PC-3 (cell line): ENCODE data around the gene UBR3. TPM values are rescaled to one million over a fixed set of nuclear protein-coding genes. Genes with fewer than 3 reads are reported as not detected.

Source experiments
- ATAC-seq: fragments of 200-7000 bp; cut with Tn5 transposase; 2 replicates; pipeline ENCODE4 v1.9.1; 2020; ENCODE audit warnings: mild to moderate bottlenecking, moderate library complexity
- BruUV-seq: library from RNA; stranded (reverse); fragments of 400-500 nt; replicated peaks from 2 replicates; lab custom pipeline; 2021; lab: Mats Ljungman, UMichigan
- CTCF ChIA-PET: fragments of 300-600 bp; sonication (Branson Sonifier 250); formaldehyde crosslinking; loops from one replicate; lab custom pipeline; 2022; ENCODE audit warnings: antibody characterized with exemption; lab: Charles Lee
- POLR2A ChIA-PET: fragments of 300-600 bp; sonication (Branson Sonifier 250); formaldehyde crosslinking; loops from one replicate; lab custom pipeline; 2022; ENCODE audit warnings: antibody characterized with exemption; ENCODE audit not compliant: unreplicated experiment; lab: Charles Lee
- DNase-seq: peaks from one replicate; pipeline ENCODE4 v3.0.0-alpha.2; 2015
- H2AFZ ChIP-seq: fragments of 300-600 bp; sonication (generic); 2 replicates; pipeline ENCODE4 v1.6.0; 2016; ENCODE audit warnings: antibody characterized with exemption, low read length
- H3F3A ChIP-seq: fragments of 300-600 bp; sonication (generic); one replicate; pipeline ENCODE4 v1.6.0; 2017; ENCODE audit warnings: antibody characterized with exemption, low read length, control low read depth, mild to moderate bottlenecking; ENCODE audit not compliant: unreplicated experiment
- H3K27ac ChIP-seq: fragments of 300-600 bp; sonication (generic); 2 replicates; pipeline ENCODE4 v1.5.1; 2016; ENCODE audit warnings: mild to moderate bottlenecking, low read length
- H3K27me3 ChIP-seq: fragments of 300-600 bp; sonication (generic); 2 replicates; pipeline ENCODE4 v1.6.1; 2016; ENCODE audit warnings: low read length, mixed read lengths
- H3K36me3 ChIP-seq: fragments of 300-600 bp; sonication (generic); 2 replicates; pipeline ENCODE4 v1.6.1; 2016; ENCODE audit warnings: low read depth, mixed run types, low read length, mixed read lengths
- H3K4me1 ChIP-seq: fragments of 300-600 bp; sonication (generic); 2 replicates; pipeline ENCODE4 v1.5.1; 2016; ENCODE audit warnings: low read length; ENCODE audit not compliant: insufficient read depth
- H3K4me2 ChIP-seq: fragments of 300-600 bp; sonication (generic); 2 replicates; pipeline ENCODE4 v1.6.0; 2016; ENCODE audit warnings: low read length
- H3K4me3 ChIP-seq: fragments of 300-600 bp; sonication (generic); 2 replicates; pipeline ENCODE4 v1.5.1; 2016; ENCODE audit warnings: mild to moderate bottlenecking, low read length, mixed read lengths
- H3K79me2 ChIP-seq: fragments of 300-600 bp; sonication (generic); 2 replicates; pipeline ENCODE4 v1.6.1; 2017; ENCODE audit warnings: low read length, mixed read lengths
- H3K9ac ChIP-seq: fragments of 300-600 bp; sonication (generic); 2 replicates; pipeline ENCODE4 v1.6.0; 2016; ENCODE audit warnings: mild to moderate bottlenecking, low read length
- H3K9me2 ChIP-seq: fragments of 300-600 bp; sonication (generic); replicated peaks from 2 replicates; pipeline ENCODE4 v1.6.1; 2016; ENCODE audit warnings: mixed run types, low read length, mixed read lengths
- H3K9me3 ChIP-seq: fragments of 300-600 bp; sonication (generic); 2 replicates; pipeline ENCODE4 v1.6.1; 2016; ENCODE audit warnings: low read length, mixed read lengths
- H4K20me1 ChIP-seq: fragments of 300-600 bp; sonication (generic); 2 replicates; pipeline ENCODE4 v1.6.1; 2016; ENCODE audit warnings: low read length, mixed read lengths
- EZH2 ChIP-seq: fragments of 300-600 bp; sonication (generic); IDR thresholded peaks from one replicate; pipeline ENCODE4 v1.6.1; 2017; ENCODE audit warnings: antibody characterized with exemption, mild to moderate bottlenecking, low read length; ENCODE audit not compliant: unreplicated experiment
- EZH2phosphoT487 ChIP-seq: fragments of 300-600 bp; sonication (generic); IDR thresholded peaks from 2 replicates; pipeline ENCODE4 v1.6.1; 2018; ENCODE audit warnings: mild to moderate bottlenecking, antibody characterized with exemption, low read length, borderline replicate concordance
- intact Hi-C: fragments of 100-400 bp; cut with micrococcal nuclease; formaldehyde crosslinking; loops from 2 replicates; pipeline ENCODE4 v1.9.0; 2023
- total RNA-seq: library from RNA; depleted of rRNA; stranded (reverse); fragments of >200 nt; gene quantifications from 2 replicates; pipeline ENCODE4 v1.2.3, GENCODE V29; 2014
- TF ChIP-seq, protein P1 (sequence below): fragments of 300-600 bp; sonication (generic); conservative IDR thresholded peaks from 2 replicates; pipeline ENCODE4 v1.5.1; 2017; ENCODE audit warnings: antibody characterized with exemption, low read depth, mild to moderate bottlenecking, low read length

Gene UBR3
- total RNA-seq, 1 experiment from 2014 or later, result 30.9 TPM

DNA sequence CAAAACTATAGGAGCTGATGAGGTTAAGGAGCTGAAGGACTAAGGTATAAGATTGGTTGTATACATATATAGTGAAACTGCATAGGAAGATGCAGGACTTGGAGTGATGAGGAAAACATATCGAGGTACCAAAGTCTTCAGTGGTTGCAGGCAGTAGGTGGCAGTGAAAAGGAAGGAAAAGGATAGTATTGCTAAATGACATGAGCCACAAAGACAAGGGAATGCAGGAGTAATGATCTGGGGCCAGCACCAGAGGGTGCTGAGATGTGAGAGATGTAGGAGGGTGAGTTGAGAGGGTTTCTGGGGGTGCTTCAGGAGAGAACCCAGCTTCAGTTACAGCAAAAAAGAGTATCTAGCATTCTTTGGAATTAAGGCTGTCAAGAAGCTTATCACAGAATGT, 178.4 kb downstream of the UBR3 start:
- H3K27me3 ChIP-seq, result no peaks in the 10 kb centered on the region
- H2AFZ ChIP-seq, result no peak overlapping the region
- H3K9ac ChIP-seq, result no peak overlapping the region
- H3K9me2 ChIP-seq, result no peaks in the 10 kb centered on the region
- H4K20me1 ChIP-seq, result no peaks in the 10 kb centered on the region
- POLR2A ChIA-PET, result no interaction called here
- H3K9me3 ChIP-seq, result no peaks in the 10 kb centered on the region
- no peak overlapping the region for H3K4me2 ChIP-seq
- no peaks in the 10 kb centered on the region for H3F3A ChIP-seq
- DNase-seq (no peak), ATAC-seq (peak; percentile 45)
- CTCF ChIA-PET, result interaction anchor here (0.7 kb wide), 2 partner anchors 15 to 80 kb away, joined by 3 to 4 read pairs; no protein-coding TSS in a partner anchor
- intact Hi-C loops, result no loop called here
- H3K36me3 ChIP-seq, result peaks cover 12% of the 10 kb centered on the region; the same call in 1 of the 2 replicates
- no peak overlapping the region for H3K4me3 ChIP-seq
- H3K27ac ChIP-seq, result no peak overlapping the region
- H3K79me2 ChIP-seq, result no peaks in the 10 kb centered on the region
- no peaks in the 10 kb centered on the region for H3K4me1 ChIP-seq
- no TSS peak for BruUV-seq
- TF ChIP-seq EZH2, result no peak
- TF ChIP-seq, protein P1, sequence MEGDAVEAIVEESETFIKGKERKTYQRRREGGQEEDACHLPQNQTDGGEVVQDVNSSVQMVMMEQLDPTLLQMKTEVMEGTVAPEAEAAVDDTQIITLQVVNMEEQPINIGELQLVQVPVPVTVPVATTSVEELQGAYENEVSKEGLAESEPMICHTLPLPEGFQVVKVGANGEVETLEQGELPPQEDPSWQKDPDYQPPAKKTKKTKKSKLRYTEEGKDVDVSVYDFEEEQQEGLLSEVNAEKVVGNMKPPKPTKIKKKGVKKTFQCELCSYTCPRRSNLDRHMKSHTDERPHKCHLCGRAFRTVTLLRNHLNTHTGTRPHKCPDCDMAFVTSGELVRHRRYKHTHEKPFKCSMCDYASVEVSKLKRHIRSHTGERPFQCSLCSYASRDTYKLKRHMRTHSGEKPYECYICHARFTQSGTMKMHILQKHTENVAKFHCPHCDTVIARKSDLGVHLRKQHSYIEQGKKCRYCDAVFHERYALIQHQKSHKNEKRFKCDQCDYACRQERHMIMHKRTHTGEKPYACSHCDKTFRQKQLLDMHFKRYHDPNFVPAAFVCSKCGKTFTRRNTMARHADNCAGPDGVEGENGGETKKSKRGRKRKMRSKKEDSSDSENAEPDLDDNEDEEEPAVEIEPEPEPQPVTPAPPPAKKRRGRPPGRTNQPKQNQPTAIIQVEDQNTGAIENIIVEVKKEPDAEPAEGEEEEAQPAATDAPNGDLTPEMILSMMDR, result peak; percentile 38; the same call in 1 of the 2 replicates

DNA sequence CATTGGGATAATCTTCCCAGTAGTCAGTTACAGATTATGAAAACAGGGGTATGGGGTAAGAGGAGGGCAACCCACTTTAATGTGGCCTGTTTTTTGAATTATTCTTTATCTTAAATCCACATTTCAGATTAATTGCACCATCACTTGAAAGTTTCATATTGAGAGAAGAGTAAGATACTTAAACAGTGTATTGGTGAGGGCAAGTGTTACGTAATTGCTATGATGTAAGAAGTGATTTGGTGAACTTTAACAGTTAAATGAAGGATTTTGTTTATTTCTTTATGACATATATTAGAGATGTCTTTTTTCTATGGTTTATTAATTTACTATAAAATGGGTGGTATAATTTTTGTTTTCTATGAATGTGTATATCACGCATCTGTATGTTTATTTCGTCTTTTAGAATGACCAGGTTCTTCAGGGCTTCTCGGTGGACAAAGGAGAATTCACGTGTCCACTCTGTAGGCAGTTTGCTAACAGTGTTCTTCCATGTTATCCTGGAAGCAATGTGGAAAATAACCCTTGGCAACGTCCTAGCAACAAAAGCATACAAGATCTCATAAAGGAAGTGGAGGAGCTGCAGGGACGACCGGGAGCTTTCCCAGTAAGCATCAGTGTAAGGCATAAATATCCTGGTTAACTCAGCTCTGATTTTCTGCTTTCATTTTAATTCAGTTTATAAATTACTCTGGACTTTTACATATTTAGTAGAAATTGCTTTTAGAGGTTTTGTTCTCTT, 179.5 kb downstream of the UBR3 start:
- Histone ChIP-seq H3K79me2 (no peaks in the 10 kb centered on the region), H2AFZ (no peak overlapping the region), H3K4me1 (no peaks in the 10 kb centered on the region), H3K9me3 (no peaks in the 10 kb centered on the region), H3K27ac (no peak overlapping the region), H3K9ac (no peak overlapping the region), H3K36me3 (peaks cover 12% of the 10 kb centered on the region; the same call in 1 of the 2 replicates), H4K20me1 (no peaks in the 10 kb centered on the region), H3F3A (no peaks in the 10 kb centered on the region), H3K4me2 (no peak overlapping the region), H3K9me2 (no peaks in the 10 kb centered on the region), H3K27me3 (no peaks in the 10 kb centered on the region), H3K4me3 (no peak overlapping the region)
- POLR2A ChIA-PET, result no interaction called here
- BruUV-seq, result no TSS peak
- no peak for DNase-seq
- intact Hi-C loops, result no loop called here
- CTCF ChIA-PET, result interaction anchor here (0.7 kb wide), 1 partner anchor 14 kb away, joined by 4 read pairs; no protein-coding TSS in a partner anchor
- TF ChIP-seq EZH2phosphoT487 (no peak), EZH2 (no peak)
- TF ChIP-seq, protein P1, result no peak
- ATAC-seq, result no peak

DNA sequence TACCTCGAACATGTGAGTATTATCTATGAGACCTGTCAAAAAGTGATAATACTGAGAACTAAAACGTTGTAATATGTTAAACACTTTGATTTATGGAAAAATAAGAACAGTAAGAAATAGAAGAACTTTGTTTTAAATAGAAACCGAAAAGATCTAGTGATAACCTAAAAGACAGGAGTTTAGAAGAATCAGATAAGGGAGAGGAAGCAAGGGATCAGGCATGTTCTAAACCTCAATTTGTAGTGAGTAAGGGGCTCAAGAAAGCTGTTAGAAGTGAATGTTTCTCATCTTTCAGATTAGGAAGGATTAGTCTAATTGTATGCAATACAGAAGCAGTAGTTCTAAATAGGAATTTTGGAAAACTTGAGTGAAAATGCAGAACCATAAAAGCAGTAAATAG, 182.0 kb downstream of the UBR3 start:
- ATAC-seq, result no peak
- Histone ChIP-seq H3K79me2 (no peaks in the 10 kb centered on the region), H3K4me1 (no peaks in the 10 kb centered on the region), H3K4me3 (no peak overlapping the region), H3K9ac (no peak overlapping the region), H3K27ac (no peak overlapping the region), H3K9me2 (no peaks in the 10 kb centered on the region), H3F3A (no peaks in the 10 kb centered on the region), H3K27me3 (no peaks in the 10 kb centered on the region), H3K36me3 (peaks cover 5% of the 10 kb centered on the region; the same call in 1 of the 2 replicates), H4K20me1 (no peaks in the 10 kb centered on the region), H2AFZ (no peak overlapping the region), H3K4me2 (no peak overlapping the region), H3K9me3 (no peaks in the 10 kb centered on the region)
- CTCF ChIA-PET, result no interaction called here
- intact Hi-C loops, result no loop called here
- POLR2A ChIA-PET, result no interaction called here
- BruUV-seq, result no TSS peak
- TF ChIP-seq EZH2phosphoT487, result no peak
- TF ChIP-seq, protein P1, result no peak
- no peak for DNase-seq
